Muscle layer of duodenum (tissue), 2 donors: ENCODE measurements around the gene MATK.

ENCODE experiments used
- H3K27ac ChIP-seq: one replicate; pipeline ENCODE4 v1.7.0; 2013; ENCODE audit warnings: mild to moderate bottlenecking, low read length
- H3K27me3 ChIP-seq: one replicate; pipeline ENCODE4 v1.7.0; 2013; ENCODE audit warnings: low read depth, mild to moderate bottlenecking, control low read depth, low read length
- H3K36me3 ChIP-seq, 2 donors: one replicate each; pipeline ENCODE4 v1.7.0; 2013; ENCODE audit warnings: low read length in 2 of 2, control low read depth in 1 of 2, mild to moderate bottlenecking in 1 of 2; ENCODE audit not compliant: insufficient read depth in 2 of 2, control insufficient read depth in 1 of 2
- H3K4me1 ChIP-seq, 2 donors: one replicate each; pipeline ENCODE4 v1.7.0; 2013; ENCODE audit warnings: low read length in 2 of 2, mild to moderate bottlenecking in 2 of 2, control low read depth in 1 of 2, moderate library complexity in 1 of 2; ENCODE audit not compliant: insufficient read depth in 2 of 2, control insufficient read depth in 1 of 2
- H3K4me3 ChIP-seq, 2 donors: one replicate each; pipeline ENCODE4 v1.7.0; 2013; ENCODE audit warnings: low read length in 2 of 2, low read depth in 1 of 2, mild to moderate bottlenecking in 1 of 2
- H3K9me3 ChIP-seq, 2 donors: one replicate each; pipeline ENCODE4 v1.7.0; 2013; ENCODE audit warnings: low read length in 2 of 2, control low read depth in 1 of 2, mild to moderate bottlenecking in 1 of 2; ENCODE audit not compliant: control insufficient read depth in 1 of 2
- donor health status: healthy.

MATK gene

GRCh38 chr19:3753631-3754410, 32.4 kb downstream of the MATK start:
- Histone ChIP-seq H3K27ac (no peak overlapping the region), H3K4me1 (peaks cover 0 to 6% of the 10 kb centered on the region in 2 donors), H3K4me3 (no peak overlapping the region), H3K9me3 (no peaks in the 10 kb centered on the region), H3K36me3 (peaks cover 16 to 62% of the 10 kb centered on the region in 2 donors), H3K27me3 (no peaks in the 10 kb centered on the region)

GRCh38 chr19:3752492-3752891, 33.7 kb downstream of the MATK start:
- peaks cover 16 to 52% of the 10 kb centered on the region in 2 donors for H3K36me3 ChIP-seq
- H3K4me1 ChIP-seq: peaks cover 0 to 3% of the 10 kb centered on the region in 2 donors
- no peak overlapping the region for H3K27ac ChIP-seq
- no peaks in the 10 kb centered on the region for H3K27me3 ChIP-seq
- H3K9me3 ChIP-seq: no peaks in the 10 kb centered on the region
- H3K4me3 ChIP-seq: no peak overlapping the region

- Histone ChIP-seq H3K27ac (no peak overlapping the region), H3K4me3 (no peak overlapping the region), H3K4me1 (no peaks in the 10 kb centered on the region), H3K9me3 (no peaks in the 10 kb centered on the region), H3K27me3 (no peaks in the 10 kb centered on the region), H3K36me3 (peaks cover 14 to 46% of the 10 kb centered on the region in 2 donors)
Measured at GRCh38 chr19:3751236-3751635, 34.9 kb downstream of the MATK start.

GRCh38 chr19:3750211-3750610, 36.0 kb downstream of the MATK start:
- no peaks in the 10 kb centered on the region for H3K27me3 ChIP-seq
- no peak overlapping the region for H3K4me3 ChIP-seq
- H3K9me3 ChIP-seq: no peaks in the 10 kb centered on the region
- H3K27ac ChIP-seq: no peak overlapping the region
- no peaks in the 10 kb centered on the region for H3K4me1 ChIP-seq
- peaks cover 14 to 46% of the 10 kb centered on the region in 2 donors for H3K36me3 ChIP-seq

- H3K27ac ChIP-seq: no peak overlapping the region
- no peaks in the 10 kb centered on the region for H3K4me1 ChIP-seq
- no peaks in the 10 kb centered on the region for H3K27me3 ChIP-seq
- H3K4me3 ChIP-seq: no peak overlapping the region
- no peaks in the 10 kb centered on the region for H3K9me3 ChIP-seq
- peaks cover 14 to 41% of the 10 kb centered on the region in 2 donors for H3K36me3 ChIP-seq
Measured at GRCh38 chr19:3748965-3749364, 37.2 kb downstream of the MATK start.

- no peak overlapping the region for H3K27ac ChIP-seq
- H3K4me3 ChIP-seq: no peak overlapping the region
- H3K9me3 ChIP-seq: peaks cover 0 to 4% of the 10 kb centered on the region in 2 donors
- H3K36me3 ChIP-seq: peaks cover 14 to 22% of the 10 kb centered on the region in 2 donors
- H3K27me3 ChIP-seq: no peaks in the 10 kb centered on the region
- no peaks in the 10 kb centered on the region for H3K4me1 ChIP-seq
Measured at GRCh38 chr19:3746371-3747056, 39.7 kb downstream of the MATK start.

GRCh38 chr19:3745363-3746045, 40.7 kb downstream of the MATK start:
- Histone ChIP-seq H3K27ac (no peak overlapping the region), H3K36me3 (peaks cover 9 to 12% of the 10 kb centered on the region in 2 donors), H3K9me3 (peaks cover 0 to 4% of the 10 kb centered on the region in 2 donors), H3K4me3 (no peak overlapping the region), H3K27me3 (no peaks in the 10 kb centered on the region), H3K4me1 (no peaks in the 10 kb centered on the region)

GRCh38 chr19:3743486-3743885, 42.7 kb downstream of the MATK start:
- no peak overlapping the region for H3K4me3 ChIP-seq
- H3K36me3 ChIP-seq: no peaks in the 10 kb centered on the region
- peaks cover 0 to 4% of the 10 kb centered on the region in 2 donors for H3K9me3 ChIP-seq
- no peaks in the 10 kb centered on the region for H3K27me3 ChIP-seq
- H3K4me1 ChIP-seq: no peaks in the 10 kb centered on the region
- no peak overlapping the region for H3K27ac ChIP-seq

GRCh38 chr19:3740431-3740830, 45.8 kb downstream of the MATK start:
- no peaks in the 10 kb centered on the region for H3K36me3 ChIP-seq
- no peaks in the 10 kb centered on the region for H3K27me3 ChIP-seq
- no peak overlapping the region for H3K4me3 ChIP-seq
- no peak overlapping the region for H3K27ac ChIP-seq
- peaks cover 0 to 4% of the 10 kb centered on the region in 2 donors for H3K9me3 ChIP-seq
- no peaks in the 10 kb centered on the region for H3K4me1 ChIP-seq

- Histone ChIP-seq H3K36me3 (no peaks in the 10 kb centered on the region), H3K27ac (no peak overlapping the region), H3K27me3 (no peaks in the 10 kb centered on the region), H3K4me1 (no peaks in the 10 kb centered on the region), H3K9me3 (peaks cover 0 to 4% of the 10 kb centered on the region in 2 donors), H3K4me3 (no peak overlapping the region)
Measured at GRCh38 chr19:3738477-3739220, 47.5 kb downstream of the MATK start.
